HG03378 (cell line): ENCODE results near the gene TP53I11.
A peak's percentile ranks its signal among the peaks of the same experiment; 100 is the strongest.

Experiments used
- ATAC-seq: cut with Tn5 transposase; IDR thresholded peaks from one replicate; pipeline ENCODE4 v1.9.1; 2021; ENCODE audit warnings: mild to moderate bottlenecking, moderate library complexity; ENCODE audit not compliant: unreplicated experiment

Gene TP53I11

GRCh38 chr11:44916331-44916730, 34.4 kb downstream of the TP53I11 start:
- no peak for ATAC-seq

GRCh38 chr11:44915621-44916020, 35.1 kb downstream of the TP53I11 start:
- no peak for ATAC-seq

GRCh38 chr11:44915004-44915403, 35.7 kb downstream of the TP53I11 start:
- no peak for ATAC-seq

- ATAC-seq = no peak
Observed at GRCh38 chr11:44914105-44914504, 36.6 kb downstream of the TP53I11 start.

DNA sequence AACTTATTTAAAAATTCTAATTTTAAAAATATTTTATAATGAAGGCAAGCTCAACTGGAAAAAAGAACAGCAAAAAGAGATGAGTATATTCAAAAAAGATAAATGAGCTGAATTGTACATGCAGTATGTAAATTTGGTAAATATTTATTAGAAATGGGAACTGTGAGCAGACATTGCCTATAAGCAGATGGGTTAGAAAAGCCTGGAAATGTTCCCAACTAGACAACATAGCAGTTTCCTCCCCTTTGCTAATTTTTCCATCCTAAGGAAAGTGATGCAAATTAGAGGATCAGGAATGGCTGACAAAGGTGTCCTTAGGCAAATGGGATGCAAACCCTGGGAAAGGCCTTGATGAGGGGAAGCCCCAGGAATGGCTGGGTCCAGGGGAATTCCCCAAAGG, 37.2 kb downstream of the TP53I11 start:
- ATAC-seq = no peak

GRCh38 chr11:44912270-44912987, 38.3 kb downstream of the TP53I11 start:
- no peak for ATAC-seq

DNA sequence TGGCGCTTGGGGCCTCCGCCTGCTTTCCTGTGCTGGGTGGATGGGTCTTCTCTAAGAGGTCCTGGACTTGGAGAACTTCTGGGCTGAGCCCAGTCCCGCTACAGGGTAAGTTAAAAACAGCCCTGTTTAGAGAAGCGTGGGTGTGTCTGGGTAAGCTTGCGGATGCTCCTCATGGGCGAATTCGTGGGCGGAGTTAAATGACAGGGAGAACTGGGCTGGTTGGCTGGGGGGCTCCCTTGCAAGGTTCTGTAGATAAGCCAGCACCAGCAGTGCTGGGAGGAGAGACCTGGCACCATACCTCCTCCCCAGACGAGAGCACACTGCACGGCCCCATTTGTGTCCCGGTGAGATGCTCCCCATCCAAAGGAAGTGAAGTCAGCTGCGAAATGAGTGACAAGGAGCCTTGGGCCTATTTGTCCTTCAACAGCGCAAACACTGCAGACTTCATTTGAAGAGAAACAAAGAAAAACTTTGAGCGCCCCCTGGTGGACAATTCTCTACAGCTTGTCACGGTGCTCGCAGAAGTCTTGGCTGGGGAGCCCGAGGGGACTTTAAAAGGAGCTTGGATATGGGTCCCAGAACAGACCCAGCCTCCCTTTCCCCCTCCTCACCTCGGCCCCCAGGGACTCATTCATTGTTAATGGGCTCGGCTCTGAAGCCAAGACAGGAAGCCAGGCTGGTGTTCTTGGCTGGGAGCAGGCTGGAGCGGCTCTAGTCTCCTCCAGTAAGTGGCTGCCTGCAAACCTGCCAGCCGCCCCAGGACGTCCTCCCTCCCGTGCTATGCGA, 39.5 kb downstream of the TP53I11 start:
- ATAC-seq = peak; percentile 61

DNA sequence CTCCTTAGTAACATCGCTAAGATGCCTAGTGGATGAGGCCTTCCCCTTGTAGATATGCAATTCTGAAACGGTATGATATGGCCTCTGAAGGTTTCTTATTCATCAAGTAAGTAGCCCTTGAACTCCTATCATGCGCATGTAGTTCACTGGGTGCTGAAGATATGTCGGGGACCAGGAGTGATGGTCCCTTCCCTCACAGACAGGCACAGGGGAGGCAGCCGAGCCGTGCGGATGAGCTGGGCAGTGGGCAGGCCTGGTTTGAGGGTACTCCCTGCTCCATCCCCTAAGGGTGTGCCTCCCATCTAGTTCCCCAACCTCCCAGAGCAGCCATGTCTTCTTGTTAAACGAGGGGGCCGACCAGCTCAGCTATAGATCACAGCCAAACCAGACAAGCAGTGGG, 40.1 kb downstream of the TP53I11 start:
- ATAC-seq = no peak

GRCh38 chr11:44909557-44909956, 41.1 kb downstream of the TP53I11 start:
- ATAC-seq = no peak

DNA sequence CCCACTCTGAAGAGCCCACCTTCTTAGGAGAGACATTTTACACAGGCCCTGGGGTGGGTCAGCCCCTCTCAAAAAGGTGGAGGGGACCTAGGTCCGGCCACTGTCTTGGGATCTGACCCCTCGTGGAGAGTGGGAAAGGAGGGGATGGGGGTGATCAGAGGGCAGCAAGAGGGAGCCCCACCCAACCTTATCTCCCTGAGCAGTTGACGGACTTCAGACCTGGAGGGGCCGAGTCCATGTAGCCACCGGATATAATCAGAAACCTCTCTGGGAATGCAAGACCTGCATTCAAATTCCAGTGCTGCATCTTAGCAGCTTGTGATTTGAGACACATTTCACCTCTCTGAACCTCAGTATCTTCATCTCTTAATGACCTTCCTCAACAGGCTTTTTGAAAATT, 44.0 kb downstream of the TP53I11 start:
- ATAC-seq = no peak

DNA sequence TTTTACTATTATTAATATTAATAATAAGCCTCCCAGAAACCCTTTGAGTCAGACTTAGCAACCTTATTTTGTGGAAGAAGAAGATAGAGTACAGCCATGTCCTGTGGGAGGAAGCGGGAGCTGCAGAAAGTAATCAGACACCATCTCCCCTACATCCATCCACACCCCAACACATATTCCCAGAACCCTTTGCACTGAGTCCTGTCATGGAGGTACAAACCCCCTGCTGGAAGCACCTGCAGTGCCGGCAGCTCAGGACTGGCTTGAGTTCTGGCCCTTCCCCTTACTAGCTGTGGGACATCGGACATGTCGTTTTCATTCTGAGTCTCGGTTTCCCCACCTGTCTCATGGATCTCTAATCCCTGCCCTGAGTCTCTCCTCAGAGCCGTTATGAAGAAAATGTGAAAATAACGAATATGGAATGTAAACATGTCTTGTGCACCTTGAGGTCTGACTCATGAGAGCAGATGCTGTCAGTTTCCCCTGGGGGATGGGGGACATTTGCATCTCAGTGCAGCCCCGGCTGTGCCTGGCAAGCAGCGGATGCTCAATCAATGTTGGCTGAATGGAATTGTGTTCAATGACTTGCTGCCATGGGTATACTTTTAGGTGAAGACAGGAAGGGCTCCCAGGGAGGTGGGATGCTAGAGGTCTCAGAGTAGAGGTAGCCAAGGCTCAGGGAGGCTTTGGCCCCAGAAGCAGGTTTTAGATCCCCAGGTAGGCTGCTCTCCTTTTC, 45.4 kb downstream of the TP53I11 start:
- ATAC-seq = no peak

GRCh38 chr11:44904261-44905020, 46.2 kb downstream of the TP53I11 start:
- ATAC-seq = no peak

GRCh38 chr11:44903518-44903917, 47.2 kb downstream of the TP53I11 start:
- no peak for ATAC-seq

GRCh38 chr11:44903035-44903434, 47.6 kb downstream of the TP53I11 start:
- ATAC-seq = no peak

DNA sequence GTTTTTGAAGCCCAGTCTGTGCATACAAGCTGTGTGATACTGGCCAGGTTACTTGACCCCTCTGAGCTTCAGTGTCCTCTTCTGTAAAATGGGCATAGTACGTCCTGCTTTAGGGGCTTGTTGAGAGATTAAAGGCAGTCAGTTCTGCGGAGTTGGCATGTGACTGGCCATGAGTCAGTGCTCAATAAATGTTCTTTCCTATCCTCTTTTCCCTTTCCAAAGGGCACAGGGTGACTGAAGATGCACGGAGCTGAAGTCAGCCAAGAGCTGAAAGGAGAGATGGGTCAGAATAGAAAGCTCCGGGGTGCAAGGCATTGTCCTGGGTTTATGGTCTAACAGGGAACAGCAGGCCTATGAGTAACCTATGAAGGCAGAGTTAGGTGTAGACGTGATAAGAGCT, 48.9 kb downstream of the TP53I11 start:
- ATAC-seq = no peak

DNA sequence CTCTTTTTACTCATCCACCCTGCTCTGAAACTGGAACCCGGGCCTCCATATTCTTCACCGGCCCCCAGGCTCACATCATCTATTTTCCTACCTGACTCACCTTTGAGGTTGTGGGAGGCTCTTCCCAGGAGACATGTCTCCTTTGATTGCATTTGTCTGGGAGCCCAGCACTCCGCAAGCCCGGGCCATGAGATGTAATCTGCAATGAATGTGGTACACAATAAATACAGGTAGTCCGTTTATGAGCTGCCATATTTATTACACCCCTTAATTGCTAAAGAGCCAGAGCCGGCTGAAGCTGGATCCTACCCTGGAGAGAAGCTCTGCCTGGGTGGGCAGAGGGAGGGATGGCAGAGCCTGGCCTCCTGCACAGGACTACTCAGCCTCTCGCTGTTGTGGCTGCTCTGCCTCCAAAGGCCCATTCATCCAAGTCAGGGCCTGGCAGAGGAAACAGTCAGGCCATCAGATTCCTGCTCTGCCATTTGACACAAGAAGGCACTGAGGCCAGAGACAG, 49.5 kb downstream of the TP53I11 start:
- no peak for ATAC-seq

GRCh38 chr11:44899959-44900358, 50.7 kb downstream of the TP53I11 start:
- no peak for ATAC-seq

GRCh38 chr11:44893846-44894617, 56.7 kb downstream of the TP53I11 start:
- ATAC-seq = no peak

GRCh38 chr11:44893308-44893822, 57.3 kb downstream of the TP53I11 start:
- no peak for ATAC-seq

GRCh38 chr11:44892843-44893242, 57.8 kb downstream of the TP53I11 start:
- no peak for ATAC-seq
